Measurements from ENCODE around the gene WDR62.

- TF ChIP-seq REST (IDR thresholded peaks at IDR 0.05; ENCODE audit: insufficient replicate concordance, low read depth): no peak
- no peak for TF ChIP-seq CTCF (IDR thresholded peaks at IDR 0.05; ENCODE audit: insufficient read depth, low read length)
These were observed 26.7 kb downstream of the WDR62 start for GRCh38 chr19:36081385-36081784.
